Retina (tissue), 1 donor: Measurements from ENCODE around the gene LRP1-AS.
A peak's percentile ranks its signal among the peaks of the same experiment; 100 is the strongest.

ENCODE experiments used
- DNase-seq: peaks from one replicate; pipeline ENCODE4 v3.0.0-alpha.2; 2016

LRP1-AS gene

DNA sequence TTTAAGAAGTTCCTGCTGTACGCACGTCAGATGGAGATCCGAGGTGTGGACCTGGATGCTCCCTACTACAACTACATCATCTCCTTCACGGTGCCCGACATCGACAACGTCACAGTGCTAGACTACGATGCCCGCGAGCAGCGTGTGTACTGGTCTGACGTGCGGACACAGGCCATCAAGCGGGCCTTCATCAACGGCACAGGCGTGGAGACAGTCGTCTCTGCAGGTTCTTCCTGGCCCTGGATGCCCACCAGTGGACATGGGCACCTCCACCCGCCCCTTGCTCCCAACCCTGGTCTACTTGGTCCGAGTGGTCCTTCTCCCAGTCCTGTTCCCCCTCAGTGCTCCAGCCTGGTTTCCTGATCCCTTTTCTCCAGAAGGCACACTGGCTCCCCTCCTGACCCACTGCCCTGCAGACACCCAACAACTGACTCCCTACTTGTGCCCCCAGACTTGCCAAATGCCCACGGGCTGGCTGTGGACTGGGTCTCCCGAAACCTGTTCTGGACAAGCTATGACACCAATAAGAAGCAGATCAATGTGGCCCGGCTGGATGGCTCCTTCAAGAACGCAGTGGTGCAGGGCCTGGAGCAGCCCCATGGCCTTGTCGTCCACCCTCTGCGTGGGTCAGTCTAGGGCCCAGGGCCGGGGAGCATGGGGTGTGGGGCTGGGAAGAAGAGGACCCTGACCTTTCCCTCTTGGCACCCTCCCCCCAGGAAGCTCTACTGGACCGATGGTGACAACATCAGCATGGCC is 32.1 kb upstream of the LRP1-AS start:
- DNase-seq, result no peak

DNA sequence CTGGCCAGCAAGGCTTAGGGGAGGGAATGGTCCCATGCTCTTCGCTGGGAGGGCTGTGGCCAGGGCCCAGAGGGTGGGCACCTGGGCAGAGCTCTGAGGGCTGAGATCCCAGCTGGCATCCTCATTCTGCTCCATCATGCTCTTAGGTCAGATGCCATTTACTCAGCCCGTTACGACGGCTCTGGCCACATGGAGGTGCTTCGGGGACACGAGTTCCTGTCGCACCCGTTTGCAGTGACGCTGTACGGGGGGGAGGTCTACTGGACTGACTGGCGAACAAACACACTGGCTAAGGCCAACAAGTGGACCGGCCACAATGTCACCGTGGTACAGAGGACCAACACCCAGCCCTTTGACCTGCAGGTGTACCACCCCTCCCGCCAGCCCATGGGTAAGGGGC is 30.8 kb upstream of the LRP1-AS start:
- no peak for DNase-seq

DNA sequence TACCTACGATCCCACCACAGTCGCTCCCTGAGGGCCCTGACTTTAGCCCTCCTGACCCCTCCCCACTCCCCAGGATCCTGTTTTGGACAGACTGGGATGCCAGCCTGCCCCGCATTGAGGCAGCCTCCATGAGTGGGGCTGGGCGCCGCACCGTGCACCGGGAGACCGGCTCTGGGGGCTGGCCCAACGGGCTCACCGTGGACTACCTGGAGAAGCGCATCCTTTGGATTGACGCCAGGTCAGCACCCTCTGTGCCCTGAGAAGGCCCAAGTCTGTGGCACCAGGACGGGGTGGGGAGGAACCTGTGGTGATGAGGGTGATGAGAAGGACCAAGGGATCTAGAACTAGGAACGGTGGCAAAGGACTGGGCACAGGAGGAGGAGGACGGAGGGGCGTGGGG is 29.9 kb upstream of the LRP1-AS start:
- no peak for DNase-seq

DNA sequence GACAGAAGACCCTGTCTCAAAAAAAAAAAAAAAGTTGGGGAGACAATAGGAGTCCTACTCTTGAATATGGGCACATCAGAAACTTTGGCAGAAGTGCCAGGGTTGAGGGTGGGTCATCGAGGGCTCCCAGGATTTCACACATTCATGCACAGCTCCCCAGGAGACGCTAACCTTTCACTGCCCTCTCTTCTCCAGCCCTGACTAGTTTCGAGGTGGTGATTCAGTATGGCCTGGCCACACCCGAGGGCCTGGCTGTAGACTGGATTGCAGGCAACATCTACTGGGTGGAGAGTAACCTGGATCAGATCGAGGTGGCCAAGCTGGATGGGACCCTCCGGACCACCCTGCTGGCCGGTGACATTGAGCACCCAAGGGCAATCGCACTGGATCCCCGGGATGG is 29.4 kb upstream of the LRP1-AS start:
- DNase-seq, result no peak

DNA sequence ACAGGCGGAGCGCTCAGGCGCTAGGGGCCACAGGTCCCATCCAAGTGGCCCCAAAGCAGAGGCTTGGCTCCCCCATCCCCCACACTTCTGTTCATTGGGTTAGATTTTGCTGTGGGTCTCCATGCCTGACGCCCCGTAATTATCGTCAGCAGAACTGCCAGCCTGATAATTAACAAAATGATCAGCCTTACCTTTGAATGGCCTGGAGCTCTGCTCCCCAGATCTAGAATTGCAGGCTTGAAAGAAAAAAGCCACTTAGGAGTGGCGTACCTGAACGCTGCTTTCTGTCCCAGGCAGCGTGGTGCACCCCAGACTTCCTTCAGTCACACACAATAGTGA is 28.7 kb upstream of the LRP1-AS start:
- DNase-seq, result no peak

DNA sequence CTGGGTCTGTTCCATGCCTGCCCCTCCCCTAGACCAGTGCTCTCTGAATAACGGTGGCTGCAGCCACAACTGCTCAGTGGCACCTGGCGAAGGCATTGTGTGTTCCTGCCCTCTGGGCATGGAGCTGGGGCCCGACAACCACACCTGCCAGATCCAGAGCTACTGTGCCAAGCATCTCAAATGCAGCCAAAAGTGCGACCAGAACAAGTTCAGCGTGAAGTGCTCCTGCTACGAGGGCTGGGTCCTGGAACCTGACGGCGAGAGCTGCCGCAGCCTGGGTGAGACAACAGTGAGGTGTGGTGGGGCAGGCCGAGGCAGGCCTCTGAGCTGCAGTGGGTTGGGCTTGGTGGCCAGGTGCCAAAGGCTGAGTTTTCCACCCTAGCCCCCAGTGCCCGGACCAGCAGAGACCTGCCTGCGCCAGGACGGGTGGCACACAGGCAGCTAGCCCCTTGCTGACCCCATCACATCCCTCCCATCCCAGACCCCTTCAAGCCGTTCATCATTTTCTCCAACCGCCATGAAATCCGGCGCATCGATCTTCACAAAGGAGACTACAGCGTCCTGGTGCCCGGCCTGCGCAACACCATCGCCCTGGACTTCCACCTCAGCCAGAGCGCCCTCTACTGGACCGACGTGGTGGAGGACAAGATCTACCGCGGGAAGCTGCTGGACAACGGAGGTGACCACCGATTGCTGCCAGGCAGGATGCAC is 28.2 kb upstream of the LRP1-AS start:
- DNase-seq, result peak; percentile 76

DNA sequence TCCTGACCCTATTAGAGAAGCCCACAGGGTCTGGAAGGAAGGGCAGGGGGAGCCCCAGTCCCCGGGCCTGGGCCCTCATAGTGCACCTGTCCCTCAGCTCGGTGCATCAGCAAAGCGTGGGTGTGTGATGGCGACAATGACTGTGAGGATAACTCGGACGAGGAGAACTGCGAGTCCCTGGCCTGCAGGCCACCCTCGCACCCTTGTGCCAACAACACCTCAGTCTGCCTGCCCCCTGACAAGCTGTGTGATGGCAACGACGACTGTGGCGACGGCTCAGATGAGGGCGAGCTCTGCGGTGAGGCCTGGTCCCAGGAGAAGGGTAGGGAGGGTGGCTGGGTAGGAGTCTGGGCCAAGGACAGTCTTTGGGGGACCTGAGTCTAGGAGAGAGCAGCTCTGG is 26.3 kb upstream of the LRP1-AS start:
- no peak for DNase-seq

DNA sequence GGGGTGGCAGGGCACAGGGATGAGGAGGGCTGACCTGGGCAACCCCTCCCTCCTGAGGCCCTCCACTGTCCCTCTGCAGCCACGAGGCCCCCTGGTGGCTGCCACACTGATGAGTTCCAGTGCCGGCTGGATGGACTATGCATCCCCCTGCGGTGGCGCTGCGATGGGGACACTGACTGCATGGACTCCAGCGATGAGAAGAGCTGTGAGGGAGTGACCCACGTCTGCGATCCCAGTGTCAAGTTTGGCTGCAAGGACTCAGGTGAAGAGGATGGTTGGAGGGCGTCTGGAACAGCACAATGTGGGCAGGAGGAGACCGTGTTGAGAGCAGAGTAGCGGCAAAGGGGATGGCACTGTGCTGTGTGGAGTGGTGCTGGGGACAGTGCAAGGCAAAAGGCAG is 25.7 kb upstream of the LRP1-AS start:
- DNase-seq, result peak; percentile 21

DNA sequence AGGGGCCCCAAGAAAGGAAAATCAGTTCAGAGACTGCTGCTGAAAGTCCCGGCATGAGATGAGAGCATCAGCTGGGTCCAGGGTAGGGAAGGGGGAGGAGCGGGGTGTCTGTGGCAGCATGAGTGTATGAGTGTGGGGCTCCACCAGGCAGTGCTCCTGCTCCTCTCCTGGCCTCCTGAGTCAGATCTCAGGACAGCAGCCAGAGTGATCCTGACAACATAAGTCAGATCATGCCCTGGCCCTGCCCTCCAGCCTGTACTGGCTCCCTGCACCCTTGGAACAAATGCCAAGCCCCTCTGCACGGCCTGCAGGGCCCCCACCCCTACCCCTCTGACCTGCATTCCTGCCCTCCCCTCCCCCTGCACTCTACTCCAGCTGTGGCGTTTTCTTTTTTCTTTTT is 24.2 kb upstream of the LRP1-AS start:
- peak; percentile 13 for DNase-seq

DNA sequence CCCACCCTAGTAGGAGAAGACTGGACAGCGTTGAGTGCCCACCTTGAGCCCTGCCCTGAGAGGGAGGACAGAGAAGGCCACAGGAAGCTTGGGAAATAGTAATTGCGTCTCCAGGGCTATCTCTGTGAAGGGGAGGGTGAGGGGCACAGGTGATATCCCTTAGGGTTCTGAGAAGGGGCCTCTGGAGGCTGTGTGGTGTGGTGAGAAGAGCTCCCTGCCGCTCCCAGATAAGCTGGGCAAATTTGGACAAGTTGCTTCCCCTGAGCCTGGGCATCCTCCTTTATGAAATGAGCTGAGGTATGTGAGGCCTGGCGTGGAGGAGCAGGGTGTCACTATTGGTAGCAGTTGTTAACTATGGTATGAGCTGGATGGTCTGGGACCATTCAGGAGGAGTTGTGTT is 23.5 kb upstream of the LRP1-AS start:
- DNase-seq, result no peak

DNA sequence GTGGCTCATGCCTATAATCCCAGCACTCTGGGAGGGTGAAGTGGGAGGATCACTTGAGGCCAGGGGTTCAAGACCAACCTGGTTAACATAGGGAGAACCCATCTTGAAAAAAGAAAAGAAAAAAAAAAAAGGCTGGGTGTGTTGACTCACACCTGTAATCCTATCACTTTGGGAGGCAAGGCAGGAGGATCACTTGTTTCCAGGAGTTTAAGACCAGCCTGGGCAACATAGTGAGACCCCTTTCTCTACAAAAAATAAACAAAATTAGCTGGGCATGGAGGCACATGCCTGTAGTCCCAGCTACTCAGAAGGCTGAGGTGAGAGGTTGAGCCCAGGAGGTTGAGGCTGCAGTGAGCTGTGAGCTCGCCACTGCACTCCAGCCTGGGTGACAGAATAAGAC is 23.0 kb upstream of the LRP1-AS start:
- DNase-seq, result no peak

DNA sequence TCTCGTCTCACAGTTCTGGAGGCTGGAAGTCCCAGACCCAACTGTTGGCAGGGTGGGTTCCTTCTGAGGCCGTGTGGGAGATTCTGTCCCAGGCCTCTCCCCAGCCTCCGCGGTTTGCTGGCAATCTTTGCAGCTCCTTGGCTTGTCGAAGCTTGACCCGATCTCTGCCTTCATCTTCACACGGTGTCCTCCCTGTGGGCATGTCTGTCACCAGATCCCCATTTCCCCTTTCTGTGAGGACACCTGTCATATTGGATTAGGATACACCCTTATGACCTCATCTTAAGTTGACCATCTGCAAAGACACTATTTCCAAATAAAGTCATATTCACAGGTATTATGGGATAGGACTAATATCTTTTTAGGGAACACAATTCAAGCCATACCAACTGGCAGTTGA is 22.6 kb upstream of the LRP1-AS start:
- DNase-seq, result no peak

DNA sequence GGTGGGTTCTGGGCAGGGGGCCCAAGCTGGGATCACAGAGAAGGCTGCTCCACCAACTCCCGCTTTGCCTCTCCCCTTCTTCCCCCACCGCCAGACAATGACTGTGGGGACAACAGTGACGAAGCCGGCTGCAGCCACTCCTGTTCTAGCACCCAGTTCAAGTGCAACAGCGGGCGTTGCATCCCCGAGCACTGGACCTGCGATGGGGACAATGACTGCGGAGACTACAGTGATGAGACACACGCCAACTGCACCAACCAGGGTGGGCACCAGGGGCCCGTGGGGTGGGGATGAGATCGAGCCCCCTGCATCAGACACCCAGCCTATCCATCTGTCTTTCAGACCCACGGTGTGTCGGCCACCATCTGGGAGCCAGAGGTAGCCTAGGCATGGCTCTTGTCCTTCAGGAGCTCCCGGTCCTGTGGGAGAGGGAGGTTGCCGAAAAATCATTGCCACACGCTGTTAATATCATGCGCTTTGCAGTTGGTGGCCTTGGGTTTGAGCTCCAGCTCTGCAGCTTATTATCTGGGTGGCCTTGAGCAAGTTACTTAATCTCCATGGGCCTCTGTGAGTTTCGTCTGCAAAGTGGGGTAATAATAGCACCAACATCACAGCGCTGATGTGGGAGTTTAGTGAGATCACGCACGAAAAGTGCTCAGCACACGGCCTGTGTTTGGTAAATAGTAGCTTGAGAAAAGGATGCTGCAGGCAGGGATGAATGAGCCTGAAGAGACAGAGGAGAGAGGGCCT is 21.8 kb upstream of the LRP1-AS start:
- no peak for DNase-seq

DNA sequence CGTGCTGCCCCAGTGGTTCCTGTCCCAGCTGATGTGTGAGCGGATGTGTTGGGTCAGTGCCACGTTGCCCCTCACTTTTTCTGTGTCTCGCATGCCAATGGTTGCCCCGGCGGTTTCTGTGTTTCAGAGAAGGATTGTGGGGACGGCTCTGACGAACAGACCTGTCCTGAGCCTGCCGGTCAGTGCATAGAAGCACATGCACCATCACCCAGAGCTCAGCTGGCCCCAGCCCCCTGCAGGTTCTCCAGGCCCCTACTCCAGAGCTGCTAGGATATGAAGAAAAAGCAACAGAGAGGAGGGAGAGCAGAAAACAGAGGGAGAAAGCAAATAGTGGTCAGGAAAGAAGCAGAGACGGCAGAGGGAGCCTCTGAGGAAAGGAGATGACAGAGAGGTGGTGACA is 20.6 kb upstream of the LRP1-AS start:
- no peak for DNase-seq

DNA sequence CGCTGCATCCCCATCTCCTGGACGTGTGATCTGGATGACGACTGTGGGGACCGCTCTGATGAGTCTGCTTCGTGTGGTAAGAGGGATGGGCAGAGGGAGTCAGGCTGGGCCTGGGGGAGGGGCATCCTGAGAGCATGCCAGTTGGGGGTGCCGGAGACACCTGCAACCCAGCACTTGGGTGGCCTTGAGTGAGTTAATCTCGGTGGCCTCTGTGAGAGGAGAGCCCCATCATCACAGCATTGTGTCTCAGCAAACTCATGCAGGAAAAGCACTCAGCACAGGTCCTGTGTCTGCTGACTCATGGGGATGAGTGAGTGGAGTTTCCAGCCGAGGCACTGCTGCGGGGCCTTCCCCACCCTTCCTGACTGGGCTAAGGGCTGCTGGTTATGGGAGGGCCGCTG is 19.6 kb upstream of the LRP1-AS start:
- no peak for DNase-seq

DNA sequence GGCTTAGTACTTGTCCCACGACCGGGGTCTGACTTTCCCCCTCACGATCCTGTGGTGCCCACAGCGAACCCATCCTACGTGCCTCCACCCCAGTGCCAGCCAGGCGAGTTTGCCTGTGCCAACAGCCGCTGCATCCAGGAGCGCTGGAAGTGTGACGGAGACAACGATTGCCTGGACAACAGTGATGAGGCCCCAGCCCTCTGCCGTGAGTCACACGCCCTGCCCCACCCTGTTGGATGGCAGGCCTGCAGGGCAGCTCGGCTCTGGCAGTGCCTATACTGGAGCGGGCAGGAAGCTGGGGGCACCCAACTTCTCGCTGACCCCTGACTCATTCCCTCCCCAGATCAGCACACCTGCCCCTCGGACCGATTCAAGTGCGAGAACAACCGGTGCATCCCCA is 18.3 kb upstream of the LRP1-AS start:
- DNase-seq, result no peak

DNA sequence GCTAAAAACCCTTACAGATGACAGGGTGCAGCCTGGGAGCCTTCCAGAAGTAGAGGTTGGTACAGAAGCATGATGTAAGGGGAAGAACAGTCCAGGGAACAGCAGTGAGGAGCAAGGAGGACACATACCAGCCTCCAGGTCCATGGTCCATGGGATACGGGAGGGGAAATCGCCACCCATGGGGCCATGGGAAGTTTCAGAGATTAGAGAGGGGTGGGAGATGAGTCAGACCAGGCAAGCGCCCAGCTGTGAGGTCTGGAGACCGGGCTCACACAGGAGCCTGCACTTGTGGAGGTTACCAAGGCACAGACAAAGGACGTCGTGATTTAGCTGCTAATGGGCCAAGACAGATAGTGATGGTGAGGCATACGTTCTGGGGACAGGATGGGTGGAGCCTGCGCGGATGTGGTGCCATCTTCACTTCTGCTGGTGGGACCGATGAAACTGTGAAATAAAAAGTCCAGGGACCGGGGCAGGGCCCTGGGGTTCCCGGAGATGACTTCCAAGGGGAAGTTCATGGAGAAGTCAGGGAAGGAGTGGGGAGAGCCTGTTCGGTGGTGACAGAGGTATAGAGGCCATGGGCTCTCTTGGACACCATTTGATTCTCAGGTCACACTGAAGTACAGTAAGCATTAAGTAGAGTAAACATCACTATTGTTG is 17.7 kb upstream of the LRP1-AS start:
- DNase-seq, result no peak

DNA sequence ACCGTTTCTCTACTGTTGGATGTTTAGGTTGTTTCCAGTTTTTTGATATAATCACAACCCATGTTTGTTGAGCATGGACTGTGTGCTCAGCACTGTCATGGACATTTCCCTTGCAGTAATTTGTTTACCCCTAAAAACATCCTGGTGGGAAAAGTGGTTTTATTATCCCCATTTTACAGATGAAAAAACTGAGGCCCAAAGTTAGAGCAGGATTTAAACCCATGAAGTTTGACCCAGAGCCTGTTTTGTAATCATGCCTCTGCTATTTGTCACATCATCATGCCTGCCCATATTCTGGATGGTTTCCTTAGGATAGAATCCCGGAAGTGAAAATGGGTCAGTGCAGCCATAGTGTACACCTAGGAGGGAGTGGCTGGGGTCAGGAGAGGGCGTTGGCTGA is 17.0 kb upstream of the LRP1-AS start:
- no peak for DNase-seq

DNA sequence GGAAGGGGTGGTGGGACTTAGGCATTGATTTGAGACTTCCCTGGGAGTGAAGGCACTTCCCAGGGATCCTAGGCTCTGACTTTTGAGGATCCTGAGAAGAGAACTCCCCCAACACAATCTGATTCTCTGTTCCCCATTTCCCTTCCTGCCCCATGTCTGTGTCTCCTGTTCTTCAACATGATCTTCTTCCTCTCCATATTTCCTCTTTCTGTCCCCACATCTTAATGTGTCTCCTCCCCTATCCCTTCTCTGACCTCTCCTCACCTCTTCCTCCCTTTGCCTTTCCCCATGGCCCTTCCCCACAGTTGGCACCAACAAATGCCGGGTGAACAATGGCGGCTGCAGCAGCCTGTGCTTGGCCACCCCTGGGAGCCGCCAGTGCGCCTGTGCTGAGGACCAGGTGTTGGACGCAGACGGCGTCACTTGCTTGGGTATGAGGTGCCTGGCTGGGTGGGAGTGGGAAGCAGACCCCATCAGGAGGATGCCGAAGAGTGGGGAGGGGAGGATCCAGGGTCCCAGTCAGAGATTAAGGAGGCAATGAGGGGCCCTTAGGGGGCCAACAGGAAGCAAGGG is 15.2 kb upstream of the LRP1-AS start:
- DNase-seq, result no peak

DNA sequence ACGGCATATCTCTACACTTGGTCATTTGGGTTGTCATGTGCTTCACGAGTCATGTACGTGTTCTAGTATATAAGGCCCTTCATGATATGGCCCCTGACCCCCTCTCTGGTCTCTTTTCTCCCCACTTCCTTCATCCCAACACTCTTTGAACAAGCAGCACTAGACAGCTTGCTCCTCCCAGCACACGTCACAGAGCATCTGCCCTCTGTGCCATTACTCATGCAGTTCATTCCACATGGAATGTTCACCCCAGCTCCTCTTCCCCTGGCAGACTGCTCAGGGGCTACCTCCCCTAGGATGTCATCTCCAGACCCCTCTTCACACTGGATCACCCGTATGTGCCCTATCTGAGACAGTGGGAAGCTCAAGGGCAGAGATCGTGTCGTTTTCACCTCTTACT is 14.1 kb upstream of the LRP1-AS start:
- no peak for DNase-seq

DNA sequence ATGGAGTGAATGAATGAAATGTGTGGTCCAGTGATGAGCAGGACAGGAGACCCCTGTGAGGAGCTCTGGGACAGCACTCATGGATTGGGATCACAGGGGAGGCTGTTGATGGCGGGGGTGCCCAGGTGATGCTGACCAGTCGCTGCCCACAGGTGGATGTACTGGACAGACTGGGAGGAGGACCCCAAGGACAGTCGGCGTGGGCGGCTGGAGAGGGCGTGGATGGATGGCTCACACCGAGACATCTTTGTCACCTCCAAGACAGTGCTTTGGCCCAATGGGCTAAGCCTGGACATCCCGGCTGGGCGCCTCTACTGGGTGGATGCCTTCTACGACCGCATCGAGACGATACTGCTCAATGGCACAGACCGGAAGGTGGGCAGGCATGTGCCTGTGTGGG is 13.3 kb upstream of the LRP1-AS start:
- DNase-seq, result no peak

DNA sequence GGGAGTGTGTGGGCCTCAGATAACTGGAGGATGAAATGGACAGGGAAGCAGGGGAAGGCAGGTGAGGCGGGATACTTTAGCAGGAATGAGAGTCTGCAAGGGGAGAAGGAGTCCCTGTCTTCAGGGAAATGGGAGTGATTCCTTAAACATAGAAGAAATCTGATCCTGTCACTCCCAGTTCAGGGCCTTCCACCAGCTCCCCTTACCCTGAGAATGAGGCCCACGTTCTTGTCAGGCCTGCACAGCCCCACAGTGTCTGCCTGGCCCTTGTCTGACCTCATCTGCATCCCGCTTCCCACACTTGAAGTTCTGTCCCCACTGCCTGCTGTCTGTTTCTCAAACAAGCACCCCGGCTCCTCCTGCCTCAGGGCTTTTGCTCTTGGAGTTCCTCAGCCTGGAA is 12.6 kb upstream of the LRP1-AS start:
- DNase-seq, result no peak

DNA sequence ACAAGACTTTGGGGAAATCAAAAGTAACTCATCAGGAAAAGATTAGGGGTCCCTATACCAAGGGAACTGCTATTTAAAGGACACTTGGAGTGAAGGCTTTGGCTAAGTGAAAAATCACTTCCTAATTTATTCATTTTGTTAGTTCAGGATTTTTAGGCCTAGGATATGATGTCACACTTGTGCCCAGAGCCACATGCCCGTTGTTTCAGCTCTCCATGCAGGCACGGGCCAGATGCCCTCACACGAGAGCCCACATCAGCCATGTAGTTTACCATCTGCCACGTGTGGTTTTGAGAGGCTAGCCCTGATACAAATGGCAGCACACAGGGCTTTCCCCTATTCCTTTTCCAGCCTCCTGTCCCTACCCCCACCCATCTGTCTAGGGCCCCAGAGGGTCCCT is 11.9 kb upstream of the LRP1-AS start:
- DNase-seq, result no peak
